ENCODE results near the gene NUP50.
"Not testable (repeated sequence)": the region's sequence is repeated elsewhere in the genome, so short reads cannot be mapped to it uniquely, and the experiment has no call there.

Gene NUP50

GRCh38 chr22:45187891-45188290 lies 24.2 kb downstream of the NUP50 start:
- Histone ChIP-seq H3K27ac (ENCODE audit: low read depth, low read length) (no peak overlapping the region), H3K9ac (ENCODE audit: low read length) (no peak overlapping the region), H3K36me3 (ENCODE audit: control insufficient read depth, insufficient read depth, low read length) (peaks cover 10% of the 10 kb centered on the region), H3K27me3 (ENCODE audit: control insufficient read depth, insufficient read depth, low read length) (no peaks in the 10 kb centered on the region), H3K4me3 (ENCODE audit: low read length) (no peak overlapping the region), H3K4me1 (ENCODE audit: control insufficient read depth, insufficient read depth, low read length) (no peaks in the 10 kb centered on the region)

- no peaks in the 10 kb centered on the region for H3K27me3 ChIP-seq (ENCODE audit: control insufficient read depth, insufficient read depth, low read length)
- H3K27ac ChIP-seq (ENCODE audit: low read depth, low read length), result no peak overlapping the region
- peaks cover 9% of the 10 kb centered on the region for H3K36me3 ChIP-seq (ENCODE audit: control insufficient read depth, insufficient read depth, low read length)
- H3K4me3 ChIP-seq (ENCODE audit: low read length), result no peak overlapping the region
- no peaks in the 10 kb centered on the region for H3K4me1 ChIP-seq (ENCODE audit: control insufficient read depth, insufficient read depth, low read length)
- no peak overlapping the region for H3K9ac ChIP-seq (ENCODE audit: low read length)
Measured at GRCh38 chr22:45188779-45189178, 25.1 kb downstream of the NUP50 start.

- Histone ChIP-seq H3K27me3 (ENCODE audit: control insufficient read depth, insufficient read depth, low read length) (no peaks in the 10 kb centered on the region), H3K36me3 (ENCODE audit: control insufficient read depth, insufficient read depth, low read length) (no peaks in the 10 kb centered on the region), H3K27ac (ENCODE audit: low read depth, low read length) (no peak overlapping the region)
Measured at GRCh38 chr22:45190202-45190872, 26.6 kb downstream of the NUP50 start.

GRCh38 chr22:45191746-45192145 lies 28.0 kb downstream of the NUP50 start:
- H3K4me1 ChIP-seq (ENCODE audit: control insufficient read depth, insufficient read depth, low read length); H3K27ac ChIP-seq (ENCODE audit: low read depth, low read length); H3K4me3 ChIP-seq (ENCODE audit: low read length); H3K36me3 ChIP-seq (ENCODE audit: control insufficient read depth, insufficient read depth, low read length); H3K9ac ChIP-seq (ENCODE audit: low read length); H3K27me3 ChIP-seq (ENCODE audit: control insufficient read depth, insufficient read depth, low read length): not testable (repeated sequence)

More at GRCh38 chr22:45190202-45190872, 26.6 kb downstream of the NUP50 start:
- Histone ChIP-seq H3K9ac (ENCODE audit: low read length) (no peak overlapping the region), H3K4me1 (ENCODE audit: control insufficient read depth, insufficient read depth, low read length) (no peaks in the 10 kb centered on the region), H3K4me3 (ENCODE audit: low read length) (no peak overlapping the region)

- Histone ChIP-seq H3K36me3 (ENCODE audit: control insufficient read depth, insufficient read depth, low read length) (peaks cover 4% of the 10 kb centered on the region), H3K4me1 (ENCODE audit: control insufficient read depth, insufficient read depth, low read length) (no peaks in the 10 kb centered on the region), H3K27ac (ENCODE audit: low read depth, low read length) (no peak overlapping the region), H3K9ac (ENCODE audit: low read length) (no peak overlapping the region), H3K27me3 (ENCODE audit: control insufficient read depth, insufficient read depth, low read length) (no peaks in the 10 kb centered on the region), H3K4me3 (ENCODE audit: low read length) (no peak overlapping the region)
Measured at GRCh38 chr22:45192701-45193187, 29.0 kb downstream of the NUP50 start.

GRCh38 chr22:45194686-45195085 lies 31.0 kb downstream of the NUP50 start:
- Histone ChIP-seq H3K9ac (ENCODE audit: low read length) (no peak overlapping the region), H3K27me3 (ENCODE audit: control insufficient read depth, insufficient read depth, low read length) (no peaks in the 10 kb centered on the region), H3K27ac (ENCODE audit: low read depth, low read length) (no peak overlapping the region), H3K36me3 (ENCODE audit: control insufficient read depth, insufficient read depth, low read length) (peaks cover 10% of the 10 kb centered on the region), H3K4me3 (ENCODE audit: low read length) (no peak overlapping the region), H3K4me1 (ENCODE audit: control insufficient read depth, insufficient read depth, low read length) (no peaks in the 10 kb centered on the region)

GRCh38 chr22:45195616-45196015 lies 31.9 kb downstream of the NUP50 start:
- Histone ChIP-seq H3K4me3 (ENCODE audit: low read length) (no peak overlapping the region), H3K36me3 (ENCODE audit: control insufficient read depth, insufficient read depth, low read length) (peaks cover 14% of the 10 kb centered on the region), H3K27me3 (ENCODE audit: control insufficient read depth, insufficient read depth, low read length) (no peaks in the 10 kb centered on the region), H3K4me1 (ENCODE audit: control insufficient read depth, insufficient read depth, low read length) (no peaks in the 10 kb centered on the region), H3K9ac (ENCODE audit: low read length) (no peak overlapping the region), H3K27ac (ENCODE audit: low read depth, low read length) (no peak overlapping the region)

- Histone ChIP-seq H3K4me3 (ENCODE audit: low read length) (no peak overlapping the region), H3K36me3 (ENCODE audit: control insufficient read depth, insufficient read depth, low read length) (peaks cover 14% of the 10 kb centered on the region), H3K27ac (ENCODE audit: low read depth, low read length) (no peak overlapping the region), H3K27me3 (ENCODE audit: control insufficient read depth, insufficient read depth, low read length) (no peaks in the 10 kb centered on the region), H3K4me1 (ENCODE audit: control insufficient read depth, insufficient read depth, low read length) (peaks cover 2% of the 10 kb centered on the region), H3K9ac (ENCODE audit: low read length) (no peak overlapping the region)
Measured at GRCh38 chr22:45196308-45196707, 32.6 kb downstream of the NUP50 start.

- peaks cover 10% of the 10 kb centered on the region for H3K4me1 ChIP-seq (ENCODE audit: control insufficient read depth, insufficient read depth, low read length)
- no peak overlapping the region for H3K27ac ChIP-seq (ENCODE audit: low read depth, low read length)
- peaks cover 14% of the 10 kb centered on the region for H3K36me3 ChIP-seq (ENCODE audit: control insufficient read depth, insufficient read depth, low read length)
- H3K27me3 ChIP-seq (ENCODE audit: control insufficient read depth, insufficient read depth, low read length), result no peaks in the 10 kb centered on the region
- no peak overlapping the region for H3K9ac ChIP-seq (ENCODE audit: low read length)
- H3K4me3 ChIP-seq (ENCODE audit: low read length), result no peak overlapping the region
Measured at GRCh38 chr22:45196926-45197605, 33.3 kb downstream of the NUP50 start.

GRCh38 chr22:45197606-45198462 lies 34.1 kb downstream of the NUP50 start:
- no peaks in the 10 kb centered on the region for H3K27me3 ChIP-seq (ENCODE audit: control insufficient read depth, insufficient read depth, low read length)
- H3K36me3 ChIP-seq (ENCODE audit: control insufficient read depth, insufficient read depth, low read length), result peaks cover 14% of the 10 kb centered on the region
- H3K4me3 ChIP-seq (ENCODE audit: low read length), result no peak overlapping the region
- H3K9ac ChIP-seq (ENCODE audit: low read length), result no peak overlapping the region
- H3K4me1 ChIP-seq (ENCODE audit: control insufficient read depth, insufficient read depth, low read length), result peaks cover 12% of the 10 kb centered on the region
- no peak overlapping the region for H3K27ac ChIP-seq (ENCODE audit: low read depth, low read length)

GRCh38 chr22:45198463-45198795 lies 34.7 kb downstream of the NUP50 start:
- Histone ChIP-seq H3K4me3 (ENCODE audit: low read length) (no peak overlapping the region), H3K27ac (ENCODE audit: low read depth, low read length) (no peak overlapping the region), H3K9ac (ENCODE audit: low read length) (no peak overlapping the region), H3K36me3 (ENCODE audit: control insufficient read depth, insufficient read depth, low read length) (peaks cover 14% of the 10 kb centered on the region), H3K4me1 (ENCODE audit: control insufficient read depth, insufficient read depth, low read length) (peaks cover 12% of the 10 kb centered on the region), H3K27me3 (ENCODE audit: control insufficient read depth, insufficient read depth, low read length) (no peaks in the 10 kb centered on the region)

GRCh38 chr22:45199723-45200122 lies 36.0 kb downstream of the NUP50 start:
- H3K9ac ChIP-seq (ENCODE audit: low read length), result no peak overlapping the region
- peaks cover 14% of the 10 kb centered on the region for H3K36me3 ChIP-seq (ENCODE audit: control insufficient read depth, insufficient read depth, low read length)
- H3K4me3 ChIP-seq (ENCODE audit: low read length), result no peak overlapping the region
- no peak overlapping the region for H3K27ac ChIP-seq (ENCODE audit: low read depth, low read length)
- peaks cover 12% of the 10 kb centered on the region for H3K4me1 ChIP-seq (ENCODE audit: control insufficient read depth, insufficient read depth, low read length)
- no peaks in the 10 kb centered on the region for H3K27me3 ChIP-seq (ENCODE audit: control insufficient read depth, insufficient read depth, low read length)
